Activated naive CD4-positive, alpha-beta T cell treated with anti-CD3 and anti-CD28 coated beads, Interleukin-2, amount 50 U/mL, for 16 hours (primary cell): ENCODE results near the gene IL10RA.

Experiments
- DNase-seq: peaks from one replicate; pipeline ENCODE4 v3.0.0-alpha.2; 2020

IL10RA gene

DNA sequence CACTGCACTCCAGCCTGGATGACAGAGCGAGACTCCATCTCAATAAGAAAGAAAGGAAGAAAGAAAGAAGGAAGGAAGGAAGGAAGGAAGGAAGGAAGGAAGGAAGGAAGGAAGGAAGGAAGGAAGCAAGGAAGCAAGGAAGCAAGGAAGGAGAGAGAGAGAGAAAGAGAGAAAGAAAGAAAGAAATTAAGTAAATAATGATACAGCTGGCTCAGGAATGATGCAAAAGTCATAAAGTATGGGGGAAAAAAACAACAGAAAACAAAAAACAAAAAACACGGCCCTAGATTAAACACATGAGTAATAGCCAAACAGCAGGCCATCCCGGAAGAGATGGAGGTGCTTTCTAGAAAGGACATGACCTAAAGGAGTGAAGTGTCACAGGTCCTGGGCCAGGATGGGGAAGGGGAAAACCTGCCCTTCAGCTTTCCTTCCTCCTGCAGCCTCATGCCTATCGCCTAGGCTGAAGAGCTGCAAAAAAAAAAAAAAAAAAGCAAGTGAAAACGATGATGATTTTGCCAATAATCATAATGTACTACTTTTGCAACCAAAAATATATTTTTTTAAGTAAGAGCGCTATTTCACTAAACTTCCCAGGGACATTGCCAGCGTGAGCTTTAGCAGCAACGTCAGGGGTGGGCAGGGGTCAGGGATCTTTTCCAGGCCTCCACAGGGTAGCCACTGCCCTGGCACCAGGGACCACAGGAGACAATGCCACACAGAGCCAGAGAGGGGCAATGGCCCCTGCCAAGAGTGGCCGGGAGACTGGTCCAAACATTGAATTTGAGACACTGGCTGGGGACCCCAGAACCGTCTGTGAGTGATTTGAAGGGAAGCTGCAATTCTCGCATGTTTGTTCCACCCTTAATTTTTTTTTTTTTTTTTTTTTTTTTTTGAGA is 62.5 kb downstream of the IL10RA start:
- DNase-seq, result no peak

DNA sequence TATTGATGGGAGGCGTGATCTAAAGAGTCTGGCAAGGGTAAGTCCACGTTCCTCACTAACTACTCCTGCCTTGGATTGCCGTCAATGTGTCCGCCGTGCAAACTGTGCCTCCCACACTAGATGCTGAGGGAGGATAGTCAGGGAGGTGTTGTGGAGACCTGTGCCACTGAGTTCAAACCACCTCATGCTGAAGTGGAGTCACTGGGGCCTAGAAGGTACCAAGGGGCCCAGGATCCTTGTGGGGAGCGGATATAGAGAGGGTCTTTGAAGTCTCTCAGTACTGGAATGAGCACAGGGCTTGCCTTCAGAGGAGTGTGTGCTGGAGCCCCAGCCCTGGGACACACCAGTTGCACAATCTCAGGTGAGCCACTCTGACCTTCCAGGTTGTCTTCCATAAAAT is 63.6 kb downstream of the IL10RA start:
- no peak for DNase-seq

DNA sequence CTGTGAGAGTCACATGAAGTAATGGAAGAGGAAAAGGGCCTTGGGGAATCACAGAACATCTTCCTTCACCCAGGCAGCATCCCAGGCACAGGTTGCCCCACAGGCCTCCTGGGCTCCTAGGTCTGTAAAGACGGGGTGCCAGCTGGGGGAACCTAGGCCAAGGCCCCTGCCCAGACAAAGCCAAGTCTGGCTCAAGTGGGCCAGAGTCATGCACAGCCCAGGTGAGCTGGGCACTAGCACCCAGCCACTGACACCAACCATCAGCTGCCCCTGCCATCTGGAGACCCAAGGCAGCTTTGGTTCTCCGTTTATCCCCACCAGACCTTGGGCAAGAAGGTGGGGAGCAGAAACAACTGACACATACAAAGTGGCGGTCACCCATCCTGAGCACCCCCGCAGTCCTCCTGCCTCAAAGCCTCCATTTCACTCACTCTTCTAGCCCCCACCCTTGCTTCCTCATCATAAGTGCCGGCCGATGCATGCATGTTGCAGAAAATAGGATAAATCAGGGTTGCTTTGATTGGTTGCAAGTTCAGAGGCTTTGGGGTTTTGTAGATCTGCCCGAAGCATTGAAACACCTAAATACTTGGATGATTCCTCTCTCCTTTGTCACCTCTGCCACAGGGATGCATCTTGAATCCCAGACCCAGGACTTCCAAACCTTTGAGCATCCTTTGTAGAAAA is 64.2 kb downstream of the IL10RA start:
- no peak for DNase-seq
